Measurements from ENCODE around the gene CEP19.

The CEP19 gene

DNA sequence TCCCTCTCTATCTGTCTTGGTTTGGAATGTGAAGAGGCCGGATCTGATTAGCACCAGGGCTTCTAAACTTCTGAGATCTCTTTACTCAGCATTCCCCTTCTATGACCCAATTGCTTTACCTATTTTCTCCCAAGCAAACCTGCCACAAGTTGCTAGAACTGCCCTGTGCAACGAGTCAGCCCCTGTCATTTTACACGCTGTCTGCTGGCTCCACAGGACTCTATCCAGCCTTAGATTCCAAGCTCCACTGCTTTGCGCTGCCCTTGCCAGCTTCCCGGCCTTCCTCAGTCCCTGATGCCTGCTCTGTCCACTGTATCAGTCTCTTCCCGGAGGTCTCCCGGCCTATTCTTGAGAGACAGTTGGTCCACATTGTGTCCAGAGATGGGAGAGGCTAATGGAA is 12.3 kb downstream of the CEP19 start:
- no peaks in the 10 kb centered on the region for H3K27me3 ChIP-seq (ENCODE audit: insufficient read depth, low read length, poor library complexity, severe bottlenecking)
- no peaks in the 10 kb centered on the region; the same call in 1 of the 2 replicates for H3F3A ChIP-seq (ENCODE audit: low read depth)
- no peaks in the 10 kb centered on the region for H3K9me2 ChIP-seq (replicated peaks; ENCODE audit: low read depth, low read length)
- no peak overlapping the region for H3K9ac ChIP-seq (ENCODE audit: low read depth, low read length, poor library complexity, severe bottlenecking)
- H3K4me2 ChIP-seq (ENCODE audit: low read depth, low read length, poor library complexity, severe bottlenecking): no peak overlapping the region
- TF ChIP-seq EZH2phosphoT487 (IDR thresholded peaks at IDR 0.05; ENCODE audit: borderline replicate concordance): no peak
- TF ChIP-seq, protein P1, sequence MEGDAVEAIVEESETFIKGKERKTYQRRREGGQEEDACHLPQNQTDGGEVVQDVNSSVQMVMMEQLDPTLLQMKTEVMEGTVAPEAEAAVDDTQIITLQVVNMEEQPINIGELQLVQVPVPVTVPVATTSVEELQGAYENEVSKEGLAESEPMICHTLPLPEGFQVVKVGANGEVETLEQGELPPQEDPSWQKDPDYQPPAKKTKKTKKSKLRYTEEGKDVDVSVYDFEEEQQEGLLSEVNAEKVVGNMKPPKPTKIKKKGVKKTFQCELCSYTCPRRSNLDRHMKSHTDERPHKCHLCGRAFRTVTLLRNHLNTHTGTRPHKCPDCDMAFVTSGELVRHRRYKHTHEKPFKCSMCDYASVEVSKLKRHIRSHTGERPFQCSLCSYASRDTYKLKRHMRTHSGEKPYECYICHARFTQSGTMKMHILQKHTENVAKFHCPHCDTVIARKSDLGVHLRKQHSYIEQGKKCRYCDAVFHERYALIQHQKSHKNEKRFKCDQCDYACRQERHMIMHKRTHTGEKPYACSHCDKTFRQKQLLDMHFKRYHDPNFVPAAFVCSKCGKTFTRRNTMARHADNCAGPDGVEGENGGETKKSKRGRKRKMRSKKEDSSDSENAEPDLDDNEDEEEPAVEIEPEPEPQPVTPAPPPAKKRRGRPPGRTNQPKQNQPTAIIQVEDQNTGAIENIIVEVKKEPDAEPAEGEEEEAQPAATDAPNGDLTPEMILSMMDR (conservative IDR thresholded peaks at IDR 0.05; ENCODE audit: low read length): no peak
- no peaks in the 10 kb centered on the region for H3K79me2 ChIP-seq (ENCODE audit: insufficient read depth, low read length)
- H4K20me1 ChIP-seq (ENCODE audit: insufficient read depth, low read length, poor library complexity, severe bottlenecking): no peaks in the 10 kb centered on the region
- H3K4me3 ChIP-seq (ENCODE audit: low read length, poor library complexity, severe bottlenecking): no peak overlapping the region
- no peak overlapping the region for H2AFZ ChIP-seq (ENCODE audit: low read length)
- H3K4me1 ChIP-seq (ENCODE audit: insufficient read depth, low read length, poor library complexity, severe bottlenecking): no peaks in the 10 kb centered on the region
- H3K36me3 ChIP-seq (ENCODE audit: insufficient read depth, low read length): no peaks in the 10 kb centered on the region
- no peaks in the 10 kb centered on the region for H3K9me3 ChIP-seq (ENCODE audit: insufficient read depth, low read depth, low read length)

DNA sequence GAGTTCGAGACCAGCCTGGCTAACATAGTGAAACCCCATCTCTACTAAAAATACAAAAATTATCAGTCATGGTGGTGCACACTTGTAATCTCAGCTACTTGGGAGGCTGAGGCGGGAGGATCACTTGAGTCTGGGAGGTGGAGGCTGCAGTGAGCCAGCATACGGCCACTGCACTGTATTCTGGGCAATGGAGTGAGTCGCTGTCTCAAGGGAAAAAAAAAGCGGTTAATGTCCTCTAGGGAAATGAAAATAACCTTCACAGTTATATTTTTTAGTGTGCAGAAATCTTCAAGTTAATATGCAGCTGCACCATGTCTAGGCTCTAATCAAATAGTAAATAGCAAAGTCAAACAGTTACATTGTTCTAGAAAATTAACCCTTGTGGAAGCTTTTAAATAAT is 14.8 kb downstream of the CEP19 start:
- H2AFZ ChIP-seq (ENCODE audit: low read length): no peak overlapping the region
- H3K9me3 ChIP-seq (ENCODE audit: insufficient read depth, low read depth, low read length): no peaks in the 10 kb centered on the region
- no peak overlapping the region for H3K4me3 ChIP-seq (ENCODE audit: low read length, poor library complexity, severe bottlenecking)
- H3K9ac ChIP-seq (ENCODE audit: low read depth, low read length, poor library complexity, severe bottlenecking): no peak overlapping the region
- no peaks in the 10 kb centered on the region for H3K79me2 ChIP-seq (ENCODE audit: insufficient read depth, low read length)
- no peaks in the 10 kb centered on the region for H3F3A ChIP-seq (ENCODE audit: low read depth)
- TF ChIP-seq, protein P1 (conservative IDR thresholded peaks at IDR 0.05; ENCODE audit: low read length): no peak
- TF ChIP-seq EZH2phosphoT487 (IDR thresholded peaks at IDR 0.05; ENCODE audit: borderline replicate concordance): no peak
- no peaks in the 10 kb centered on the region for H3K4me1 ChIP-seq (ENCODE audit: insufficient read depth, low read length, poor library complexity, severe bottlenecking)
- H3K27me3 ChIP-seq (ENCODE audit: insufficient read depth, low read length, poor library complexity, severe bottlenecking): no peaks in the 10 kb centered on the region
- H4K20me1 ChIP-seq (ENCODE audit: insufficient read depth, low read length, poor library complexity, severe bottlenecking): no peaks in the 10 kb centered on the region
- no peak overlapping the region for H3K4me2 ChIP-seq (ENCODE audit: low read depth, low read length, poor library complexity, severe bottlenecking)
- no peaks in the 10 kb centered on the region for H3K9me2 ChIP-seq (replicated peaks; ENCODE audit: low read depth, low read length)
- no peaks in the 10 kb centered on the region for H3K36me3 ChIP-seq (ENCODE audit: insufficient read depth, low read length)

DNA sequence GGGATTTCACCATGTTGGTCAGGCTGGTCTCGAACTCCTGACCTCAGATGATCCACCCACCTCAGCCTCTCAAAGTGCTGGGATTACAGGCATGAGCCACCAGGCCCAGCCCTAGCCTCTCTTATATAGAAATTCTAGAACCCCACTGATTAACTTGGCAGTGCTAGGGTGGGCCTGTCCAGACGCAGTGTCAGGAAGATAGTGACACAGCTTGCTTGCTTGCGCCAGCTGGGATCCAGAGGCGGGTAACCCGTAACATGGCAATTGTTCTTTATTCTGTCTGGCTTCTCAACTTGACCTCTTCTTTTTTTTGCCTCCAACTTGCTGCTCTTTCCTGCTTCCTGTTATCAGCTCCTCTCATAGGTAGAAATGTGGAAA is 16.2 kb downstream of the CEP19 start:
- Histone ChIP-seq H2AFZ (ENCODE audit: low read length) (no peak overlapping the region), H3K27me3 (ENCODE audit: insufficient read depth, low read length, poor library complexity, severe bottlenecking) (no peaks in the 10 kb centered on the region), H3K4me1 (ENCODE audit: insufficient read depth, low read length, poor library complexity, severe bottlenecking) (no peaks in the 10 kb centered on the region), H3K36me3 (ENCODE audit: insufficient read depth, low read length) (no peaks in the 10 kb centered on the region), H3K9me3 (ENCODE audit: insufficient read depth, low read depth, low read length) (no peaks in the 10 kb centered on the region), H3K9me2 (replicated peaks; ENCODE audit: low read depth, low read length) (no peaks in the 10 kb centered on the region), H4K20me1 (ENCODE audit: insufficient read depth, low read length, poor library complexity, severe bottlenecking) (no peaks in the 10 kb centered on the region), H3K4me3 (ENCODE audit: low read length, poor library complexity, severe bottlenecking) (no peak overlapping the region), H3K9ac (ENCODE audit: low read depth, low read length, poor library complexity, severe bottlenecking) (no peak overlapping the region), H3K4me2 (ENCODE audit: low read depth, low read length, poor library complexity, severe bottlenecking) (no peak overlapping the region), H3F3A (ENCODE audit: low read depth) (no peaks in the 10 kb centered on the region), H3K79me2 (ENCODE audit: insufficient read depth, low read length) (no peaks in the 10 kb centered on the region)
- TF ChIP-seq EZH2phosphoT487 (IDR thresholded peaks at IDR 0.05; ENCODE audit: borderline replicate concordance): no peak
- TF ChIP-seq, protein P1 (conservative IDR thresholded peaks at IDR 0.05; ENCODE audit: low read length): no peak

Data from Loucy (cell line).